Panc1 (cell line): ENCODE measurements around the gene PKD1L1. TPM values are rescaled to one million over a fixed set of nuclear protein-coding genes. Genes with fewer than 3 reads are reported as not detected.
A peak's percentile ranks its signal among the peaks of the same experiment; 100 is the strongest.

Experiments used
- ATAC-seq: fragments of 200-7000 bp; cut with Tn5 transposase; 2 replicates; pipeline ENCODE4 v1.9.1; 2020; ENCODE audit warnings: mild to moderate bottlenecking, moderate library complexity
- BruUV-seq: library from RNA; stranded (reverse); fragments of 400-500 nt; replicated peaks from 2 replicates; lab custom pipeline; 2021; lab: Mats Ljungman, UMichigan
- CTCF ChIA-PET: fragments of 300-600 bp; sonication (Branson Sonifier 250); formaldehyde crosslinking; loops from one replicate; lab custom pipeline; 2022; ENCODE audit warnings: antibody characterized with exemption; lab: Charles Lee
- POLR2A ChIA-PET: fragments of 300-600 bp; sonication (Branson Sonifier 250); formaldehyde crosslinking; loops from one replicate; lab custom pipeline; 2022; ENCODE audit warnings: antibody characterized with exemption; lab: Charles Lee
- DNase-seq: peaks from one replicate; pipeline ENCODE4 v3.0.0-alpha.2; 2010; ENCODE audit warnings: low read depth, low spot score
- H3K27ac ChIP-seq: 2 replicates; pipeline ENCODE4 v1.5.1; 2011; ENCODE audit warnings: mild to moderate bottlenecking, low read length, inconsistent platforms
- H3K27me3 ChIP-seq: fragments of 200-500 bp; sonication (Bioruptor generic); 2 replicates; pipeline ENCODE4 v1.6.0; 2014; ENCODE audit warnings: low read length, inconsistent platforms; ENCODE audit not compliant: control insufficient read depth, insufficient read depth
- H3K36me3 ChIP-seq: fragments of 200-500 bp; sonication (Bioruptor generic); 2 replicates; pipeline ENCODE4 v1.5.1; 2014; ENCODE audit warnings: inconsistent platforms, mild to moderate bottlenecking, low read length, moderate library complexity; ENCODE audit not compliant: control insufficient read depth, insufficient read depth
- H3K4me1 ChIP-seq: 2 replicates; pipeline ENCODE4 v1.5.1; 2011; ENCODE audit warnings: inconsistent platforms, mild to moderate bottlenecking, low read length, moderate library complexity; ENCODE audit not compliant: control insufficient read depth, insufficient read depth
- H3K4me3 ChIP-seq, 2 experiments: 2 replicates each; pipeline ENCODE4 v1.5.1; 2011 to 2012; ENCODE audit warnings: low read depth in 2 of 2, low read length in 2 of 2, mild to moderate bottlenecking in 2 of 2, inconsistent platforms in 1 of 2, moderate library complexity in 1 of 2
- H3K9me3 ChIP-seq: fragments of 200-500 bp; sonication (Bioruptor generic); 2 replicates; pipeline ENCODE4 v1.5.1; 2014; ENCODE audit warnings: low read depth, mild to moderate bottlenecking, inconsistent platforms, low read length, moderate library complexity; ENCODE audit not compliant: control insufficient read depth, insufficient read depth
- CTCF ChIP-seq: fragments of 450-650 bp; IDR thresholded peaks from 2 replicates; pipeline ENCODE4 v1.5.1; 2017; ENCODE audit warnings: mild to moderate bottlenecking
- POLR2AphosphoS5 ChIP-seq: IDR thresholded peaks from 2 replicates; pipeline ENCODE4 v1.6.1; 2012; ENCODE audit warnings: mild to moderate bottlenecking, low read depth, low read length, moderate library complexity
- REST ChIP-seq, 2 experiments: IDR thresholded peaks; 2 replicates each; pipeline ENCODE4 v1.6.1; 2011 to 2012; ENCODE audit warnings: low read depth in 2 of 2, control low read depth in 1 of 2, low read length in 1 of 2, mild to moderate bottlenecking in 1 of 2, moderate library complexity in 1 of 2; ENCODE audit not compliant: insufficient read depth in 1 of 2
- SIN3A ChIP-seq: IDR thresholded peaks from 2 replicates; pipeline ENCODE4 v1.6.1; 2012; ENCODE audit warnings: low read depth, mild to moderate bottlenecking, low read length, moderate library complexity, borderline replicate concordance; ENCODE audit not compliant: insufficient read depth
- TCF7L2 ChIP-seq: IDR thresholded peaks from 2 replicates; pipeline ENCODE4 v1.6.1; 2011; ENCODE audit warnings: mild to moderate bottlenecking, low read depth, low read length, inconsistent platforms
- in situ Hi-C: cut with HindIII; loops from 2 replicates; pipeline ENCODE4 v1.10.0; 2016; ENCODE audit warnings: low sequenced_read_pairs, low pct_unique_long_range_greater_than_20kb
- intact Hi-C: fragments of 100-400 bp; cut with micrococcal nuclease; formaldehyde crosslinking; loops from one replicate; pipeline ENCODE4 v1.10.0; 2022; ENCODE audit not compliant: unreplicated experiment
- total RNA-seq: library from RNA; stranded (reverse); gene quantifications from one replicate; pipeline ENCODE4 v1.2.1, GENCODE V29; 2021; ENCODE audit not compliant: unreplicated experiment

The PKD1L1 gene
- total RNA-seq, 1 experiment from 2014 or later: 2.2 TPM

- in situ Hi-C loops (no loop called here), intact Hi-C loops (loop anchor here (5.0 kb wide), 1 partner anchor 679 kb away; no protein-coding TSS in a partner anchor)
- Histone ChIP-seq H3K4me3 (no peak overlapping the region), H3K27me3 (no peaks in the 10 kb centered on the region), H3K4me1 (peaks cover 27% of the 10 kb centered on the region), H3K36me3 (no peaks in the 10 kb centered on the region), H3K27ac (peak overlapping the region; percentile 0; the same call in 1 of the 2 replicates), H3K9me3 (no peaks in the 10 kb centered on the region)
- BruUV-seq: no TSS peak
- POLR2A ChIA-PET: no interaction called here
- CTCF ChIA-PET: interaction anchor here (0.6 kb wide), 1 partner anchor 208 kb away, joined by 7 read pairs; no protein-coding TSS in a partner anchor
- TF ChIP-seq REST (IDR thresholded peaks at IDR 0.05; ENCODE audit: insufficient read depth in 1 of 2, low read depth in 2 of 2, low read length in 1 of 2) (no peak), TCF7L2 (no peak), POLR2AphosphoS5 (no peak), CTCF (no peak), SIN3A (no peak)
- DNase-seq (no peak), ATAC-seq (no peak)
Observed at GRCh38 chr7:47946581-47947354, 1.5 kb downstream of the PKD1L1 start.

- no peaks in the 10 kb centered on the region for H3K36me3 ChIP-seq
- H3K9me3 ChIP-seq: no peaks in the 10 kb centered on the region
- BruUV-seq: no TSS peak
- TF ChIP-seq REST (IDR thresholded peaks at IDR 0.05; ENCODE audit: insufficient read depth in 1 of 2, low read depth in 2 of 2, low read length in 1 of 2) (no peak), SIN3A (no peak), CTCF (peak; percentile 89)
- in situ Hi-C loops (no loop called here), intact Hi-C loops (loop anchor here (2.0 to 5.0 kb wide), 2 partner anchors 209 to 678 kb away; no protein-coding TSS in a partner anchor)
- no peaks in the 10 kb centered on the region for H3K27me3 ChIP-seq
- DNase-seq: peak; percentile 22
- ChIA-PET POLR2A (no interaction called here), CTCF (interaction anchor here (0.5 to 1.8 kb wide), 10 partner anchors 22 to 691 kb away, joined by 3 to 17 read pairs (median 4); no protein-coding TSS in a partner anchor)
- H3K27ac ChIP-seq: peak overlapping the region; percentile 76
- H3K4me3 ChIP-seq: no peak overlapping the region
- peak; percentile 82 for ATAC-seq
- peaks cover 29% of the 10 kb centered on the region for H3K4me1 ChIP-seq
Observed at GRCh38 chr7:47945261-47946015, 2.8 kb downstream of the PKD1L1 start.
